Right ventricle myocardium superior (tissue), 1 donor: Measurements from ENCODE around the gene LHX3. TPM values are rescaled to one million over a fixed set of nuclear protein-coding genes. Genes with fewer than 3 reads are reported as not detected.

Experiments used
- ATAC-seq: fragments of 200-7000 bp; cut with Tn5 transposase; one replicate; pipeline ENCODE4 v1.9.1; 2020; ENCODE audit warnings: mild to moderate bottlenecking; ENCODE audit not compliant: poor library complexity
- DNase-seq: peaks from one replicate; pipeline ENCODE4 v3.0.0-alpha.2; 2020
- intact Hi-C: fragments of 100-400 bp; cut with DNase I; formaldehyde crosslinking; loops from one replicate; pipeline ENCODE4 v1.11.2; 2022
- total RNA-seq: library from RNA; stranded (reverse); fragmentation: NEBNext Ultra II Directional; extraction: Animal tissue kit (Norgen Biotek cat#: 25700); gene quantifications from one replicate; pipeline ENCODE4 v1.2.1, GENCODE V29; 2021
- donor health status: DM: no; HTN: yes; CAD: no; lungs with severe emphysema.

The LHX3 gene
- total RNA-seq, 1 donor from 2014 or later, result not detected

DNA sequence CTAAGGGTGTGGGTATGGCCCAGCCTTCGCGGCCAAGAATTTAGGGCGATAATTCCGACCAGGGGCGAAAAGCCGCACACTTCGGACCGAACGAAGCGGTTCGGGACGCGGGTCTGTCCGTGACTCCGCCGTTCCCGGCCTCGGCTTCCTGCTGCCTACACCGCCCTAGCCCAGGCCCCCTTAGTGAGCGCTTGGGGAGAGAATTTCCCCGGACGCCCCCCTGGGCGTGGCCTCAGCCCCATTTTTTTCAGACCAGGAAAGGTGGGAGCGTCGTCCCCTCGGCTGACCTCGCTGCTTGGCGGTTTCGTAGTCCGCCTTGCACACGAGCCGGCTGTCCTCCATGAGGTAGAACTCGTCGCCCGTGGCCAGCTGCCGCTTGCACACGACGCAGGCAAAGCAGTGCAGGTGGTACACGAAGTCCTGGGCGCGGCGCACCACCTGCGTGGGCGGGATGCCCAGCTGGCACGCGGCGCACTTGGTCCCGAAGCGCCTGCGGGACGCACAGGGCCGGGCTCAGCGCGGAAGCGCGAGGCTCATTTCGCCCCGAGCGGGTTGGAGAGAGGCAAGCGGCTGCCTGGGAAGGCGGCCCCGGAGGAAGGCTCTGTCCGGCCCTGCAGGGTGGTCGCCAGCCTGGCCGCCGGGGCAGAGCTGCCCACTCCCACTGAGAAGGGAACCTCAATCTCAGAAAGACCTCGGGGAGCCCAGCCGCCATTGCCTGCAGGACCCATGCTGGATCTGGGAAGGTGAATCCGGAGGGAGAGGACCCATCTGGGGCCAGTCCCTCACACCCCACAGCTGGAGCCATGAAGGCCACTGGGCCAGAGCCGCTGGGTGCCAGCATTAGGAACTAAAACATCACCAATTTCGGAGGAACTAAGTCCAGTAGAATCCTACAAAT is 5.3 kb downstream of the LHX3 start:
- ATAC-seq, result no peak
- DNase-seq, result no peak
- intact Hi-C loops, result no loop called here

DNA sequence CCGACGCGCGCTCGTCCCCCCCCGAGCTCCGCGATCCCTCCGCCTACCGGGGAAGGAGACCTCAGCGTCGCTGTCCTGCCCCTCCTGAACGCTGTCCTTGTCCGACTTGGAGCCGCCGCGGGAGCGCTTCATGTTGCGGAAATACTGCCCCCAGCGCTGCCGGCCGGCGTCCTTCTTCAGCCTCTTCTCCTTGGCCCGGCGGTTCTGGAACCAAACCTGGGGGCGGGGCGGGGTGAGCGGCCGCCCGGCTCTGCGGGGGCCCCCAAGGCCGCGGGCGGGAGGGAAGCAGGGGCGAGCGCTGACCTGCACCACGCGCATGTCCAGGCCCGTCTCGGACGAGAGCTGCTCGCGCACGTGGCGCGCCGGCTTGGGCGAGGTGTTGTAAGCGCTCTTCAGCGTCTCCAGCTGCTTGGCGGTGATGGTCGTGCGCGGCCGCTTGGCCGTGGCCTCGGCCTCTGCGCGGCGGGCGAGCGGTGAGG is 6.3 kb downstream of the LHX3 start:
- no peak for DNase-seq
- intact Hi-C loops, result no loop called here

DNA sequence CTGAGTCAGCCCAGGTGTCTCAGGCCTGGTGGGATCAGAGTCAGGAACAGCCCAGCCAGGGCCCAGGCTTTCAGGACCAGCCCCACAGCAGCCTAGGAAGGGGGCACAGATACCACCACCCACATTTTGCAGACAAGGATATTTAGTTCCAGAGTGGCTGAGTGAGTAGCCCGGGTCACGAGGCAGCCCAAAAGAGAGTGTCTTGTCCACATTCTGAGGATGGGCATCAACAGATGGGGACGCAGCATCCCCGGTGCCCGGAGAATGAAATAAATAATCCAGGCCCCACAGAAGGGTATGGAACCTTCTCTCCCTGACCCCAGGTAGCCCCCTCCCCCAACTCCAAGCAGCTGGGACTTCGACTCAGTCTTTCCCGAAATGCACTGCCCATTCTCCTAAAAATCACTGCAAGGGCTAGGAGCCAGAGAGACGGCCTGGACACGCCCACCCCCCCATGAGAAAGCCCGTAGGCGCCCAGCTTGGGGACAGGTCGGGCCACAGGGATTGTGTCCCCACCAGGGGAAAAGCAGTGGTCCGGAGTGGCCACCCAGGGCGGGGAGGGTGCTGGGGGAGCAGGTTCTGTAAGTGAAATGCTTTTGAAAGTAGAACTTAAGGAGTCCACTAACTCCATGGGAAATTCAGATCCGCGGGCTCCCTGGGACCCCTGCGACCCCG is 6.9 kb downstream of the LHX3 start:
- no peak for ATAC-seq
- intact Hi-C loops, result no loop called here
- no peak for DNase-seq

More for the DNA sequence above, 6.3 kb downstream of the LHX3 start:
- ATAC-seq, result no peak

DNA sequence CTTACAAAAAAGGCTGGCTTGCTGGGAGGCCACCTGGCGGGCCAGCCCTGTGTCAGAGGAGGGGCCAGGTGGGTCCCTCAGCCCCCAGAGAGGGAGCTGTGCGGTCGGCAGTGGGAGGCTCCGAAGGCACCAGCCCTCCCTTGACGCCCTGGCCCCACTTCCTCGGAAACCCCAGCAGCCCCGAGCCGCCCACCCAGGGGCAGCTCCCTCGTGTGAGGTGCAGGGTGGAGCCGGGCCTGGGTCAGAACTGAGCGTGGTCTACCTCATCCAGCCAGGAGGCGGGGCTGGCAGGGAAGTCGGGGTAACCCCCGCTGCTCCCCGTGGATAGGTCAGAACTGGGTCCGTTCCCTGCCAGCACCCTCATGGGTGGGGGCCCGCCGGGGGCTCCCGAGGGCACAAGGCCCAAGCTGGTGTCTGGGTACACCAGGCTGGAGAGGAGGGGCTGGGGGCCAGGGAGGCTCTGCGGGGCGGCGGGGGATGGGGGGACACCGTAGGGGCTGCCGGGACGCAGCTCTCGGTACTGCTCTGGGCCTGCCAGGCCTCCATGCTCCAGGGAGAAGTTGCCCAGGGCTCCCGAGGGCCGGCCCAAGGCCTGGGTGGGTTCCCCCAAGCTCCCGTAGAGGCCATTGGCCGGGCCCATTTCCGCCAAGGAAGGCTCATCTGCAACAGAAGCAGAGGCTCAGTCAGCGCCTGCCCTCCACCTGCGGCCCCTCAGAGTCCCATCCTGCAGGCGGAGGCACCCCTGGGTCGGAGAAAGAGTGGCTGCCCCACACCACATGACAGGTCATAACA is 7.6 kb downstream of the LHX3 start:
- ATAC-seq, result no peak
- DNase-seq, result no peak
- intact Hi-C loops, result no loop called here

DNA sequence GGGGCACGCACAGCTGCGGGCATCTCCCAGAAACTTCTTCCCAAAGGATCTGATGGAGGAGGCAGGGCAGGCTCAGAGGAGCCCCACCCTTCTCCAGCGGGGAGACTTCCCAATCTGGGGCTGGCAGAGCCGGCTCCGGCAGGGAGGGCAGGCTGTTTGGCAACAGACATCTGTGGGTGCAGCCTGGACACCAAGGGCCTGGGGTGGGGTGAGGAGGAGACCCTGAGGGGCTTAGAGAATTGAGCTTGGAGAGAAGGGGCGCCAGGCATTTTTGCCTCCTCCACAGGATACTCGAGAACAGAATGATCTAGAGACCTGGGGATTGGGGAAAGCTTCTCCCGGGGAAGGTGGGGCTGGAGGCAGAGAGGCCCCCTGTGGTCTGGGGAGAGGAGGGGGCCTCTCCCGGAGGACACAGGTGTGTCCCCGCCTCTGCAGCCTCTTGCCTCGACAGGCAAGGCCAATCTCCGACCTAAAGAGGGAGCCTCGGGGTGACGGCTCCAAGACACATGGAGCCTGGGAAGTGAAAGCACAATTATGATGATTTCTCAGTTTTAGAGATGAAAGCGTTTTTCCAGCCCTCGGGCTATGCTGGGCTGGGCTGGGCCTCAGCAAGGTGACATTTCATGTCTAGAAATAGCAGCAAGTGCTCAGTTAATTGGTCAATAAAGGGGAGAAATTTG is 8.4 kb downstream of the LHX3 start:
- ATAC-seq, result no peak
- no peak for DNase-seq
- intact Hi-C loops, result no loop called here

DNA sequence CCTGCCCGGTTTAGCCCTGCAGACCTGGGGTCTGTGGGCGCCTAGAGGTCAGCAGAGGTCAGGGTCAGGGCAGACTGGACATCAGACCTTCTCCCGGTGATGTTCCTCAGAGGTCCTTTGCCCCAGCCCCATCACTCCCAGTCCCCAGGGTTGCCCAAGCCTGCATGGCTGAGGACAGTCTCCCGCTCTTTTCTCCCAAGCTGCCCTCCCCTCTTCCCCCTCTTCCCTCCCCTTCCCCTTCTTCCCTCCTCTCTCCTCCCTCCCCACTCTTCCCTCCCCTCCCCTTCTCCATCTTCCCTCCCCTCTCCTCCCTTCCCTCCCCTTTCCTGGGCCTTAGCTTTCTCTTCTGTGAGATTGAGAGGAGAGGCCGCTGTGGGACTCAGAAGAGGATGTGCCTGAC is 10.4 kb downstream of the LHX3 start:
- DNase-seq (no peak), ATAC-seq (no peak)
- intact Hi-C loops, result no loop called here

DNA sequence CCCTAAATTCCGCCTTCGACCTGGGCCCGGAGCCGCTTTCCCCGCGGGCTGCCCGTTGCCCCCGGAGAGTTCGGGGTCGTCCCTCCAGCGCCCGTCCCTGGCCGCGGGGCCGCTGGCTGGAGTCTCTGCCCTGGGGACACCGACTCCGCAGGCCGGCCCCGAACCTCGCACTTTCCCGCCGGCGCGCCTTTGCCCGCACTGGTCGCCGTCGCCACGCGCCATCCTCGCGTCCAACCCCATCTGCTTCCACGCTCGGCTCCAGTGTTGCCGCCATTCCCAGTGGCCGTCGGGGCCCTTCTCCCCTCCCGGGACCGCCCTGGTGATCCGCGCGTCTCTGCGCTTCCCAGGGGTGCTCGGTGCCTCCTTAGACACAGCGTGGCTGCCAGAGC is 11.0 kb downstream of the LHX3 start:
- ATAC-seq (no peak), DNase-seq (no peak)
- intact Hi-C loops, result no loop called here

DNA sequence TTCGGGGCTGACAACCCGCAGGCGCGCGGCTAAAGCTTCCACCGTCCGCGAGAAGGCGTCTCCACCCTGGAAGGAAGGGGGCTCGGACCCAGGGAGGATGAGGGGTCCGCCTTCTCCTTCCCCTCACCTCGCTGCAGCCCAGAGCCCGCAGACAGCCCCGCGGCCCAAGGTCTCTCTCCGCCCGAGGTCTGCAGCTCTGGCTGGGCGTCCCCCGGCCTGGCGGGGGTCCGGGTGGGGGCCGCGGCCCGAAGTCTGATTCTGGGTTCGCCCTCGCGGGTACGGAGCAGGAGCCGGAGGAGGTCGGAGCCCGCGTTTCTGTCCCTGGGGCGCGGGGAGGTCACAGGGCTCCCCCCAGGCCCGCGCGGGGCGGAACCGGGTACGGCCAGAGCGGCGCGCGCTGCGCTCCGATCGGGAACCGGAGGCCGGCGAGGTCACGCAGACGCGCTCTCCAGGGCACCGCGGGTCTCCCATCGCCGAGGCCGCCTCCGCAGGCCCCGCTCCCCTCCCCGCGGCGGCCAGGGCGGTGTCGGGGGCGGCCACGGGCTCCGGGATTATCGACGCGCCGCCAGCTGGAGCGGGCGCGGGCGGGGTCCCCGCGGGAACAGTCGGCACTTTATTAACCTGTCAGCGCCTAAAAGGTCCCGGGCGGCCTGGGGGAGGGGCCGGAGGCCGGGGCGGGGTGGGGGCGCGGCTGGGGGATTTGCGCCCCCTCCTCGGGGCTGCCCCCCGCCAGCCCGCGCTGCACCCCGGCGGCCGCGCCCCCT is 11.6 kb downstream of the LHX3 start:
- DNase-seq (no peak), ATAC-seq (no peak)
- intact Hi-C loops, result no loop called here

DNA sequence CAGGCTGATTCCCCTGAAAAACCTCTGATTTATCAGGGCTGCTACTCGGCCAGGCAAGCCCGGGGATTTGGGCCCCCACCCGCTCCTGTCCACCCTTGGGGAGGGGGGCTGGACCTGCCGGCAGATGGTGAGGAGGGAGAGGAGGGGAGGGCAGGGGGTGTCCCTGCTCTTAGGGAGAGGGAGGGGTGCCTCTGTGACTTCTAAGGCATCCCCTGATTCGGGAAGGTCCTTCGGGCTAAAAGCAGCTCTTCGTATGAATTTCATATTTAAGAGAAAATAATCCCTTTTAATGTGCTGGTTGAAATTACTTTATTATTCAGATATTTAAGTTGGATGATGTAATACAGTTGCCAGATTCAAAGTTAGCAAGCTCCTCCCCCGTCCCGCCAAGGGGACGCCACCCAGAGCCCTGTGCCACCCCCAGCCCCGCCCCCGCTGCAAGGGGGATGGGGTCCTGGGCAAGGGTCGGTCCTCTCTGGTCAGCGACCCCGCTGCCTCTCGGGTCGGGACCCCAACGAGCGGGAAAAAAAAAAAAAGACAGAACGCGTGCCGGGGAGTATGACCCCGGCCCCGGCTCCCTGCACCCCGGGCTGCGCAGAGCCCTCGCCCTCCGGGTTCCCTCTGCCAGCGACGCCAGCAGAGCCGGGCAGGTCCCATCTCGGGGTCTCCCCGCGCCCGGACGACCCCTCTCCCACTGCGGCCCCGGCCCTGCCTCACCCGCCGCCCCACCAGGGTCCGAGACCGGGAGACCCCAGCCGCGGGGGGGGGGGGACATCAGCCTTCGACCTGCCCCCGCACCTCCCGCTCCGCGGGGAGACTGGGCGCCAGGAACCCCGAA is 12.4 kb downstream of the LHX3 start:
- no peak for DNase-seq
- intact Hi-C loops, result no loop called here
- ATAC-seq, result no peak

DNA sequence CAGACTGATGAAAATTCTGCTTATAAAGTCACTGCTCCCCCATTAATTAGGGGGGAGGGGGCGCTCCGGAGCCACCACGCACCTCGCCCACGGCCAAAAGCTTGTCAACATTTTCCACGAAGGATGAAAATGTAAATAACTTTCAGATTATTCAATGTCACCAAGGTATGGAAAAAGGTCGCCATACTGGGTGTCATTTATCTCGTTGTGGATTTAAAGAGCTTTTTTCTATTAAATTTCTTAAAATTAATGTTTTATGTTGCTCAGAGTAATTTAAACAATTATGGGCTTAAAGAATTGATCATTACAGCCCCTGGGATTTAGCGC is 13.0 kb downstream of the LHX3 start:
- no peak for ATAC-seq
- intact Hi-C loops, result no loop called here
- DNase-seq, result no peak

DNA sequence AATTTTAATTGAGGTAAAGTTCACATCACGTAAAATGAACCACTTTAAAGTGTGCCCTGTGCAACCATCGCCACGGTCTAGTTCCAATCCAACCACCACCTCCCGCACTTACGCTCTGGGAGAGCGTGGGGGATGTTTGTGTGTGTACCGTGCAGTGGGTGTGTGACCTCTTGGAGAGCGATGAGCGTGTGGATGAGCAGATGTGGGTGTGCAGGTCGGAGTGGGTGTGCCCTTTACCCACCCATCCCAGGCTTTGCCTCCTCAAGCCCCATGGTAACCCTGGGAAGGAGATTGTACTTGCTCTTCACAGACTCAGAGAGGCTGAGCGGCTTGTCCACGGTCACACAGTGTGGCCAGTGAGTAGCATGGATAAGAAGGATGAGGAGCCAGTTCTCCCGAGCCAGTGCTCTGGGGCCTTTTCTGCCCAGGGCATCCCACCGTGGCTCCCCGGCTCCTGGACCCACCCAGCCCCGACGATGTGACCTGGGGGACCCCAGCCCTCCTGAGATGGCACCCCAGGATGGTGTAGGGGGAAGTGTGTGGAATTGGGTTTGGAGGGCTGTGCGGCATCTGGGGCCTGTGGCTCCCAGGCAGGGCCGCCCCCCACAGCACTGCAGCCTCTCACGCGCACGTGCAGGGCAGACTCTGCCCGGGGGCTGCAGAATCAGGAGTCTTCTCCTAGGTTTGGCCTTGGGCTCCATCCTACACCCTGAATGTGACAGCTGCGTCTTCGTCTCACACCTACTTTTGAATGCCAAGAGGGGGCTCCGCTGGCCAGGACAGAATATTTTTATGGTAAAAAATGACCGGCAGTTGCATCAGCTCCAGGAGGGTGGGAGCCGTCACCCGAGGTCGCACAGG is 13.6 kb downstream of the LHX3 start:
- ATAC-seq (no peak), DNase-seq (no peak)
- intact Hi-C loops, result no loop called here

DNA sequence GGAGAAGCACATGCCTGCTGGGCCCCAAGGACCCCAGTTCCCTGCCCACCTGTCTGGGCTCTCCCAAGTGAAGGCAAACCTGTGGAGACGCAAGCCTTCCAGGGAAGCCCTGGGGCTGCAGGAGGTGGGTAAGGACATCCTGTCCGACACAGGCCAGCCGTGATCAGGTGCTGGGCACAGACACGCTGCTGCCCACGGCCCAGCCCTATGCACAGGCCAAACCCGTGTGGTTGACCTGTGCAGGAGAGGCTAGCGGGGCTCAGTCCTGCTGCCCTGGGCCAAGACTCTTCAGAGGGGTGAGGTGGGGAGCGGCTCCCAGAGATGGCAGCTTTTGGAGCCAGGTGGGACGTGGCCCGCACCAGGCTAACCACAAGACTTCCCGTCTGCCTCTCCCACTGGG is 14.3 kb downstream of the LHX3 start:
- intact Hi-C loops, result no loop called here
- ATAC-seq (no peak), DNase-seq (no peak)

DNA sequence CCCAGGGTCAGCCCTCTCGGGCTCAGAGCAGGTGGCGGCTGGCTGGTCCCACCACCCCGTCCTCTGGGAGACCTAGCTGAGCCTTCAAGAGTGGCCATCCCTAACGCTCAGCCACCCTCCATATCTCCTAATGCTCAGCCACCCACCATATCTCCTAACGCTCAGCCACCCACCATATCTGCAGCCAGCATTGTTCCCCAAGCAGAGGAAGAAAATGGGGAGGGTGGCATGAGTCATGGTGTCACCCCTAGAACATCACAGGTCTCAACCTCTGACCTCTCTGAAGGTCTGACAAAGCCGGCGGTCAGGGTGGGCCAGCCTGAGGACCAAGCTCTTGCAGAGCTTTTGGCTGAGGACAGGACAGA is 14.7 kb downstream of the LHX3 start:
- no peak for ATAC-seq
- intact Hi-C loops, result no loop called here
- no peak for DNase-seq

DNA sequence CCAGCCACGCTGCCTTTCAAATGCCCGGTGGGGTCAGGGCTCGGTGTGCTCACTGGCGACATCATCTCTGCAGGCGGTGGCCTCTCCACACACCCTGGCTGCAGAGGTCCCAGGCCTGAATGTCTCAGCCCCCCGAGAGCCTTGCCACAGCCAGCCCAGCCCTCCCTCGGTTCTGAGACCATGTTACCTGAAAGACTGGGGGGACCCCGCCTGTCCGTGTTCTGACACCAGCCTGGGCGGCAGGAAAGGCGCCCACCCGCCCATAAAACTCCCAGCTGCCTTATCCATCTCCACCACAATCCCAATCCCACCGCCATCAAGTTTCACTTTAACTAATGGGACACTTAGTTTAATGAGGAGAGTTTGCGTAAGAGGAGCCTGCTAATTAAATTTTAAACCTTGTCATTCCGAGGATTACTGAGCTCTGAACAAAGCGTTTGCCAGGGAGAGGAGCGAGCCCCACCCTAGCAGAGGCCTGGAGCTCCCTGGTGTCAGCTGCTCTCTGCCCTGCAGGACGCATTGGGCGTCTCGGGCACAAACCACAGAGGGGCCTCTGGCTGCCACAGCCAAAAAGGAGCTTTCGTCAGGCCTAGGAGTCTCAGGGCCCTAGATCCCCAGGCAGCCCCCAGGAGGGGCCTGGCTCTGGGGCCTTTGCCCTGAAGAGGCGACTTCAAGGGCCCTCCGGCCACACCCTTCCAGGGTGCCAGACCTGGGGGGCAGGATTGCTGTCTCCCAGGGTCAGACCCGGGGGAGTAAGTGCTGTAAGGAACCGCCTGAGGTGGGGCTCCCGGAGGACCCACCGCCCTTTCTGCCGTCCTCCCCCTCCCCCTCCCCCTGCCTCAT is 15.3 kb downstream of the LHX3 start:
- ATAC-seq (no peak), DNase-seq (no peak)
- intact Hi-C loops, result no loop called here

DNA sequence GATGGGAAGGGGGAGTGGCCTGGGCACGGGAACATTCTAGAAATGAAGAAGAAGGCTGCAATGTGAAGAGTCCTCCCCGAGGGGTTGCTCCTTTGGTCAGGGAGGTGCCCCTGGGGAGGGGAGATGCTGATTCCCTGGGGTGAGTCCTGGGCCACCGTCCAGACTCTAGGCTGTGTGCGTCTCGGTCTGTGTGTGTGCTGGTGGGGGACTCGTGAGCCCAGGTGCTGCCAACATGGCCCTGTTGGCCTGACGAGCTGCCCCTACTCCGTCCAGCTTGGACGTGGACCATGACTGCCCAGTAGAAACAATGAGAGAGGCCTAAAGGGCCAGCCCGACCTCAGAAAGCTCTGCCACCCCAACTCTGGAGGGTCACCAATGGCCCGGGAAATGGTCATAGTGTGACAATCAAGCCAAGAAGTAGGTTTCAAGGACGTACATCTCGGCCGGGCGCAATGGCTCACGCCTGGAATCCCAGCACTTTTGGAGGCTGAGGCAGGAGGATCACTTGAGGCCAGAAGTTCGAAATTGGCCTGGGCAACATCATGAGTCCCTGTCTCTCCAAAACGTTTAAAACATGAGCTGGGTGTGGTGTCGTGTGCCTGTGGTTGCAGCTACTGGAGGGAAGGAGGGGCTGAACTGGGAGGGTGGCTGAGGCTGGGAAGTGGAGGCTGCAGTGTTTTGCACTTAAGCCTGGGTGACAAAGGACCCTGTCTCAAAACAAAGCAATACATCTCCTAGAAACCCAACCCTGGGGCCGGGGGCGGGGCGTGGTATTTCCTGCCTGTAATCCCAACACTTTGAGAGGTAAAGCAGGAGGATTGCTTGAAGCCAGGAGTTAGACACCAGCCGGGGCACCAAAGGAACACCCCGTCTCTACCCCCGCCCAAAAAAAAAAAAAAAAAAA is 17.0 kb downstream of the LHX3 start:
- intact Hi-C loops, result no loop called here
- no peak for ATAC-seq
- no peak for DNase-seq
